Nephron progenitor cell (in vitro differentiated cells): ENCODE results near the gene PATE1.

Experiments used
- DNase-seq: peaks from one replicate; pipeline ENCODE4 v3.0.0; 2021
- H3K27ac Mint-ChIP-seq: 2 replicates; pipeline ENCODE4 v1.8.0; 2021; ENCODE audit warnings: mild to moderate bottlenecking, moderate library complexity, mixed read lengths
- H3K27me3 Mint-ChIP-seq: 2 replicates; pipeline ENCODE4 v1.8.0; 2021; ENCODE audit warnings: mild to moderate bottlenecking, low read depth, mixed read lengths; ENCODE audit not compliant: poor library complexity
- H3K36me3 Mint-ChIP-seq: 2 replicates; pipeline ENCODE4 v1.8.0; 2021; ENCODE audit warnings: low read depth, mixed read lengths
- H3K4me1 Mint-ChIP-seq: 2 replicates; pipeline ENCODE4 v1.8.0; 2021; ENCODE audit warnings: mixed read lengths
- H3K4me3 Mint-ChIP-seq: 2 replicates; pipeline ENCODE4 v1.8.0; 2021; ENCODE audit warnings: mild to moderate bottlenecking, moderate library complexity, mixed read lengths
- H3K9me3 Mint-ChIP-seq: 2 replicates; pipeline ENCODE4 v1.8.0; 2021; ENCODE audit warnings: mild to moderate bottlenecking, moderate library complexity, mixed read lengths
- TF ChIP-seq, protein P1 (sequence below): fragments of 200-600 bp; sonication (generic); IDR thresholded peaks from 2 replicates; pipeline ENCODE4 v1.5.0; 2021; ENCODE audit warnings: antibody characterized with exemption

Gene PATE1

GRCh38 chr11:125773516-125773915 is 27.4 kb downstream of the PATE1 start:
- TF ChIP-seq, protein P1, sequence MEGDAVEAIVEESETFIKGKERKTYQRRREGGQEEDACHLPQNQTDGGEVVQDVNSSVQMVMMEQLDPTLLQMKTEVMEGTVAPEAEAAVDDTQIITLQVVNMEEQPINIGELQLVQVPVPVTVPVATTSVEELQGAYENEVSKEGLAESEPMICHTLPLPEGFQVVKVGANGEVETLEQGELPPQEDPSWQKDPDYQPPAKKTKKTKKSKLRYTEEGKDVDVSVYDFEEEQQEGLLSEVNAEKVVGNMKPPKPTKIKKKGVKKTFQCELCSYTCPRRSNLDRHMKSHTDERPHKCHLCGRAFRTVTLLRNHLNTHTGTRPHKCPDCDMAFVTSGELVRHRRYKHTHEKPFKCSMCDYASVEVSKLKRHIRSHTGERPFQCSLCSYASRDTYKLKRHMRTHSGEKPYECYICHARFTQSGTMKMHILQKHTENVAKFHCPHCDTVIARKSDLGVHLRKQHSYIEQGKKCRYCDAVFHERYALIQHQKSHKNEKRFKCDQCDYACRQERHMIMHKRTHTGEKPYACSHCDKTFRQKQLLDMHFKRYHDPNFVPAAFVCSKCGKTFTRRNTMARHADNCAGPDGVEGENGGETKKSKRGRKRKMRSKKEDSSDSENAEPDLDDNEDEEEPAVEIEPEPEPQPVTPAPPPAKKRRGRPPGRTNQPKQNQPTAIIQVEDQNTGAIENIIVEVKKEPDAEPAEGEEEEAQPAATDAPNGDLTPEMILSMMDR = no peak
- Mint-ChIP-seq H3K4me3 (no peak overlapping the region), H3K9me3 (no peaks in the 10 kb centered on the region), H3K36me3 (no peaks in the 10 kb centered on the region), H3K27ac (no peak overlapping the region), H3K4me1 (peaks cover 5% of the 10 kb centered on the region), H3K27me3 (no peaks in the 10 kb centered on the region)
- no peak for DNase-seq

DNA sequence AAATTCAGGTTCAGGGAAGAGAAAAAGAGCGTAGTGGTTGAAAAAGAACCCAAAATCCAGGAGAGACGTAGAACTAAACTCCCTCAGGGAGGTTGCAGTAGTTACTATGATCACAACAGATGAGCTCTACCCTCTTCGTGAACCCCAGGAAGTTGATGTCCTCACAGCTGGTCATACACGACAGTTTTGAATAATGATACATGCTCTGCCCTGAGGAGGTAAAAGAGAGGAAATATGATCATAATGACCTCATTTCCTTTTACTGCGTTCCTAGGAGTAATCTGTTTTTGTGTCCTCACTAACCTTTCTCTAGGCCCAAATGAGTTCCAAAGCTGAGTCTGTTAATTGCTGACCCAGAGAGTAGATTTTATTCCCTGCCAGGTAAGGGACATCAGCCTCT is 31.2 kb downstream of the PATE1 start:
- H3K27me3 Mint-ChIP-seq = peaks cover 3% of the 10 kb centered on the region
- DNase-seq = no peak

DNA sequence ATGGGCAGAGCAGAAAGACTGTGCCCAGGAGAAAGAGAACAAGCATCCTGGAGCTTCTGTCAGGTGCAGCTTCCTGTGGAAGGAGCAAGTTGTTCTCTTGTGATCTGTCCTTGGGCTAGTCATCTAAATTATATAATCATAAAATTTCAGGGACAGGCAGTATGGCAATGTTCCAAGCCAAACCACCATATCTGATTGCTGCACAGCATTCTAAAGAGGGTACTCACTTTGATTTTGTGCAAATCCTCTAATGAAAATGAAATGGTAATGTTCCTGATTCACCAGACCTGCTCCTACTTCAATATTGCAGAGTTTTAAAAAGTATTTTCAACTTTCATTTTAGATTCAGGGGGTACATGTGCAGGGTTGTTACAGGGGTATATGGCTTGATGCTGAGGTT is 32.6 kb downstream of the PATE1 start, which contains the start of gene PATE2:
Gene PATE2 (minus strand): TSS at position 101 of the 400 bp plus-strand sequence. CDS start 55 bp downstream, at position 46.
- no peak within 1 kb of the TSS for H3K4me3 Mint-ChIP-seq
- no peaks in the 10 kb centered on the region for H3K4me1 Mint-ChIP-seq
- no peaks in the 10 kb centered on the region for H3K36me3 Mint-ChIP-seq
- DNase-seq = no peak
- TF ChIP-seq, protein P1 = no peak
- H3K27ac Mint-ChIP-seq = no peak within 1 kb of the TSS
- H3K9me3 Mint-ChIP-seq = peaks cover 19% of the 10 kb centered on the region
- H3K27me3 Mint-ChIP-seq = peaks cover 10% of the 10 kb centered on the region

More for the DNA sequence above, 31.2 kb downstream of the PATE1 start:
- H3K27ac Mint-ChIP-seq = no peak overlapping the region
- no peak overlapping the region for H3K4me3 Mint-ChIP-seq
- H3K36me3 Mint-ChIP-seq = no peaks in the 10 kb centered on the region
- peaks cover 10% of the 10 kb centered on the region for H3K9me3 Mint-ChIP-seq
- TF ChIP-seq, protein P1 = no peak
- H3K4me1 Mint-ChIP-seq = no peaks in the 10 kb centered on the region

- Mint-ChIP-seq H3K27me3 (peaks cover 13% of the 10 kb centered on the region), H3K27ac (no peak overlapping the region), H3K4me1 (no peaks in the 10 kb centered on the region), H3K36me3 (no peaks in the 10 kb centered on the region), H3K9me3 (peaks cover 19% of the 10 kb centered on the region), H3K4me3 (no peak overlapping the region)
- TF ChIP-seq, protein P1 = no peak
- DNase-seq = no peak
Measured at GRCh38 chr11:125784678-125785077, 38.6 kb downstream of the PATE1 start.

DNA sequence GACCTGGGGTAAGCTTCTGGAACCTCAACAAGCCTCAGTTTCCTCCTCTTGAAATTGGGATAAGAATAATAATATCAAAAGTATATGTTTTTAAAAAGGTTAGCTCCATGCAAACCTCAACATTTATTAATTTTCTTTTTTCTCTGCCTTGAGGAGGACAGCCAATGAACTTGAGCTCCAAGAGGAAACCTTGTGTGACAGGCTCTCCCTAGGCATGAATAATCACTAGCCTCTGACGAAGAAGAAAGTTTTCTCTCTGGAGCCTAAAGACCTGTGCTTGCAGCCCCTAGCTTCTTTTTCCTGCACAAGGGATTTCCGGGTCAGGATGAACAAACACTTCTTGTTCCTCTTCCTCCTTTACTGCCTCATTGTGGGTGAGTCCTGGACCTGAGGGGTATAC is 41.7 kb downstream of the PATE1 start, which contains the start of gene PATE3:
Gene PATE3 (plus strand): TSS at position 301 of the 400 bp plus-strand sequence. CDS start 25 bp downstream, at position 326.
- DNase-seq = no peak
- no peak within 1 kb of the TSS for H3K4me3 Mint-ChIP-seq
- peaks cover 10% of the 10 kb centered on the region for H3K27me3 Mint-ChIP-seq
- TF ChIP-seq, protein P1 = no peak
- H3K4me1 Mint-ChIP-seq = no peaks in the 10 kb centered on the region
- H3K9me3 Mint-ChIP-seq = peaks cover 10% of the 10 kb centered on the region
- H3K27ac Mint-ChIP-seq = no peak within 1 kb of the TSS
- no peaks in the 10 kb centered on the region for H3K36me3 Mint-ChIP-seq

DNA sequence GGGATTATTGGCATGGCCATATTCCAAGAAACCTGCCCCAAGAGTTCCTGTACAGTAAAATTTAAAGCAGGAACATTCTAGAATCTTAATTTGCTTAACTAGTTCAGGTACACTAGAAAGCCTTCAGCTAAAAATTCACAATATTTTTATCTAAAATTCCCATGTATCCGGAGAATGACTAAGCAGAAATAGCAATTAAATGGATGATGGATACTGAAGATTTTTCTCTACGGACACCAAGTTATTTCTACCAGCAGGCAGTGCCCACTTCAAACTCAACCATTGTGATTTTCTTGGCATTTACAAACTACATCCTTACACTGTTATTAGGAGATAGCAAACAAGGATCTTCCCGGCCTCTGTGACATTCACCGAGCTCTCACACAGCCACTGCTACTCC is 44.7 kb downstream of the PATE1 start:
- TF ChIP-seq, protein P1 = no peak
- Mint-ChIP-seq H3K27me3 (peaks cover 6% of the 10 kb centered on the region), H3K36me3 (no peaks in the 10 kb centered on the region), H3K9me3 (peaks cover 33% of the 10 kb centered on the region), H3K4me3 (no peak overlapping the region), H3K4me1 (no peaks in the 10 kb centered on the region), H3K27ac (no peak overlapping the region)
- DNase-seq = no peak
